Activated T-helper 1 cell treated with anti-CD3 and anti-CD28 coated beads, Interleukin-2, amount 50 U/mL, for 16 hours (primary cell): Measurements from ENCODE around the gene CCR2.
"Not testable (repeated sequence)": the region's sequence is repeated elsewhere in the genome, so short reads cannot be mapped to it uniquely, and the experiment has no call there.

ENCODE experiments used
- DNase-seq, 2 donors: peaks; one replicate each; pipeline ENCODE4 v3.0.0-alpha.2; 2020; ENCODE audit warnings: low read depth in 1 of 2, low spot score in 1 of 2

The CCR2 gene

GRCh38 chr3:46353647-46354410, at the start of gene CCR2:
CCR2 (plus strand) TSS chr3:46354111; CDS start chr3:46357528, 3,417 bp downstream.
- DNase-seq, result no peak

DNA sequence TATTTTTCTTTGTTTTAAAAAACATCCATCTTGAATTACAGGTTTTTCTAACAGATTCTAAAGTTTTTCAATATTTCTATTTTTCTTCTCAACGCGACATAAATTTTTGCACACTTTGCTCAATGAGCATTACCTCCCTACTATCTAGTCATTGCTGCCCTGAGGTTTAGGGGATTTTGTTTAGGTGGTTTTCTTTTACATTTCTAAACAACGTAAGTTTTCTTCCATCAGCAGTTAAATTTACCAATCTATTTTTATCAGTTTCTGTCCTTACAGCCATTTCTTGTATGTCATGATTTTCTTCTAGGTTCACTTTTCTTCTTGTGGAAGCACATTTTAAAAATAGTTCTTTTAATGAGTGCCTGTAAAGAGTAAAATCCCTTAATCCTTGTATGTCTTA, 49.2 kb upstream of the CCR2 start:
- DNase-seq, result no peak

DNA sequence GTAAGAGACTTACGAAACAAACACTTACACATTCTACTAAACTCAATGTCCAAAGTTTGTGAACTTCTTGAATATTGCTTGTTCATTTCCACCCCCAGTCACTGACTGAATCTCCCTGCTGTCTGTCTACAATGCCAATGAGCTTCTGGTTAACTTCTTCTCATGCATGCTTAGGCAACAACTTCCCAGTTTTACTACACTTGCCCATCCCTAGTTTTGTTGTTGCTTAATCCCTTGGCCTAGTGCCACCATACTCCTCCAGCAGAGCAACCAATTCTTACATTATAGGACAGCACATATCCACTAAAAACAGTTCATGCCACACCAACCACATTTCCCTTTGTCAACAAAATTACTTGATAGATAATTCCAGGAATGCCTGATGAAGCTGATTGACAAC, 40.9 kb upstream of the CCR2 start:
- no peak for DNase-seq

DNA sequence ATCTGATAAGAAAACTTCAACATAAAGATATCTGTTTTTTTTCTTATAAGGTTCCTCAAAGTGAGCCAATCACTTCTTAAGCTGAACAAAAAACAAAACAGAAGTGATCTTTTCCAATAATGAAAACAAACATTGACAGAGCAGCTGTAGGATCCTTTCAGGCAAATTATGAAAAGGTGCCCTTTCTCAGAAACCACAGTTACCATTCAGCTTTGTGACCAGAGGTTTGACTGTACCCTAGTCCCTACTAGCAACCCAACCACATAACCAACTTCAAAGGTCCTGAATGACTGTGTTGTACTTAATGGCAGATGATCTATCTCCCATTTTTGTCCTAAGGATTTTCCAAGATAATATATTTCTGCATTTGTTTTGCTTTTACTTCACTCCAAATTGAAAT, 39.4 kb upstream of the CCR2 start:
- DNase-seq, result no peak

DNA sequence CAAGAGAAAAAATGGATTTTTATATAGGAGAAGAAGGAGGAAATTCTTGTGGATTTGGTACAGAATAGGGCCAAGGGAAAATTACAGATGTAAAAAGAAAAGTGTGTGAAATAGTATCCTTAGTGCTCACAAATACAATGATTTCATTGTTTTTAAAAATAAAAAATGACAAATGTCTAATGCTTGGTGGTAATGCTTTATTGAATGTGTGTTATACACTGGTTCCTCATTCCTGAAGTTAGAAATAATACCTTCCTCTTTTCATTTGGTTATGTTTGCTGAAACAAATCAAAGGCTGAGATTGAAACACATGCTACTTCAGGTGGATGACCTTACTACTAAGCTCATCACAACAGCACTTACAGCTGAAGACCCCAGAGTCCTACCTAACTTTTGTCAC, 37.7 kb upstream of the CCR2 start:
- DNase-seq, result no peak

GRCh38 chr3:46318207-46318927, 35.5 kb upstream of the CCR2 start:
- DNase-seq, result no peak

- DNase-seq, result no peak
Measured at GRCh38 chr3:46321461-46322104, 32.3 kb upstream of the CCR2 start.

DNA sequence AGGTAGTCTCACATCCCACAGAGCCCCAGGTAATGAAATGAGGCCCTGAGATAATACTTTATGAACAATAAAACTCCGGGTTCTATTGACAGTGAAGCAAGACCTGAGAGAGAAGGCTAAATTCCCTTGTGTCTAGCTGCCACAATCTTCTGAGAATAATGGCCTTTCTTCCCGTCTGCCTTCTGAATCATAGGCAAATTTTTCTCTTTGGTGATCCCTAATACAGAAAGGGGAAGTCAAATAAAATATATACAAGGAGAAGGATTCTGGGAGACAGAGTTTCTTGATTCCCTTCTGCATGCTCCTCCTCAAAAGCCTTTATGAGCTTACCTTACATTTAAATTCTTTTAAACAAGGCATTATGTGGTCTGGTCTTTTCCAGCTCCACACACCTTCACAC, 29.9 kb upstream of the CCR2 start:
- DNase-seq, result no peak

- DNase-seq, result no peak
Measured at GRCh38 chr3:46325645-46326300, 28.1 kb upstream of the CCR2 start.

GRCh38 chr3:46330676-46331075, 23.2 kb upstream of the CCR2 start:
- DNase-seq, result not testable (repeated sequence)

DNA sequence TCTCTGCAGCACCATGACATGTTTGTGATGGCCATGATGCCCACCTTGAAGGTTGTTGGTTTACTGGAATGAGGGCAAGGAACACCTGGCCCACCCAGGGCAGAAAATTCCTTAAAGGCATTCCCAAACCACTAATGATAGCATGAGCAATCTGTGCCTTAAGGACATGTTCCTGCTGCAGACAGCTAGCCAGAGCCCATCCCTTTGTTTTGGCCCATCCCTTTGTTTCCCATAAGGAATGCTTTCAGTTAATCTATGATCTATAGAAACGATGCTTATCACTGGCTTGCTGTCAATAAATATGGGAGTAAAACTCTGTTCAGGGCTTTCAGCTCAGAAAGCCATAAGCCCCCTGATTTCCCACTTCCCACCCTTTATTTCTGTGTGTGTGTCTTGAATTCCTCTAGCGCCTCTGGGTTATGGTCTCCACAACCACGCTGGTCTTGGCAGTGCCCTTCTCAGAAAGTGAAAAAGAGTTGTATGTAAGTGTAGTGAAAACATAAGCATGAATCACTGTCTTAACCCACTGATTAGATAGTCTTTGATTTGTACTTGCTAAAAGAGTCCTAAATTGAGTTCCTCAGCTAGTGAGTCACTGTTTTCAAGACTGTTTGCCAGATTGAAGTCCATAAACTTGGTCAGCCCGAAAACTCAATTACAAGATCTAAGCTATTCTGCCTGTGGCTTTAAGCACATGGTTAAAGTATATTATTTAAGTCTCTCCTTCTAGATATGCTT, 19.0 kb upstream of the CCR2 start:
- no peak for DNase-seq

- no peak for DNase-seq
Measured at GRCh38 chr3:46335541-46335940, 18.4 kb upstream of the CCR2 start.

GRCh38 chr3:46337911-46338310, 16.0 kb upstream of the CCR2 start:
- DNase-seq, result no peak

DNA sequence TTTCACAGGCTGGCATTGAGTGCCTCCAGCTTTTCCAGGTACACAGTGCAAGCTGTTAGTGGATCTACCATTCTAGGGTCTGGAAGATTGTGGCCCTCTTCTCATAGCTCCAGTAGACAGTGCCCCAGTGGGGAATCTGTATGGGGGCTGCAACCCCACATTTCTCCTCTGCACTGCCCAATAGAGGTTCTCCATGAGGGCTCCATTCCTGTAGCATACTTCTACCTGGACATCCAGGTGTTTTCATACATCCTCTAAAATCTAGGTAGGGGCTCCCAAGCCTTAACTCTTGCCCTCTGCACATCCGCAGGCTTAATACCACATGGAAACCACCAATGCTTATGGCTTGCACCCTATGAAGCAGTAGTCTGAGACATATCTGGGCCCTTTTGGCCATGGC, 15.1 kb upstream of the CCR2 start:
- DNase-seq, result no peak

- DNase-seq, result no peak
Measured at GRCh38 chr3:46344476-46344875, 9.4 kb upstream of the CCR2 start.

DNA sequence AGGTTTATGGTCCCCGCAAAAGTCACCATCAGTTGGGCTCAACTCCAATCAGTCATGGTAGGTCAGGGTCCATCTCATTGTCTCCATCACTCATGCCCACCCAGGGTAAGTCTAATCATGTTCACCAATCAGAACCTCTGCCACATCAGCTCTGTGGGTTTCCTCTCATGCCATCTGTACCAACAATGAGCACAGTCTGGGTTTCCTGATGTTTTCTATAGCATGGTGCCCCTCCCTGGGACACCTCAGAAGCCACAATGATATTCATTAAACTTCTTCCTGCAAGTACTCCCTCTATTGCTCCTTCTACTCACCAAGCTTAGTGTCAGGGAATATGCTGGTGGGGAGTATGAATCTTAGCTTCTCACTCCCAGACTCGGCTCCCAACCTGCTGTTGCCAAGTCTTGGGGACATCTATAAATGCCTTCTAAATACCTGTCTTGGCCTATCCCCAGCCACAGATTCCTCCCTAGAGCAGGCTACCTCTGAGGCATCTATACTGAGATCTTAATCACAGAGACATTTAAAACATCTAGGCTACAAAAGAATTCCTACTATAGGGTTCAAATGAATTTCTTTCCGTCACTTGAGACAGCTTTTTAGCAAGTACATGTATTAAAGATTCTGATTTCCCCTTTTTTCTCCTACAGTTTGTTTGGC, 5.0 kb upstream of the CCR2 start:
- DNase-seq, result no peak

DNA sequence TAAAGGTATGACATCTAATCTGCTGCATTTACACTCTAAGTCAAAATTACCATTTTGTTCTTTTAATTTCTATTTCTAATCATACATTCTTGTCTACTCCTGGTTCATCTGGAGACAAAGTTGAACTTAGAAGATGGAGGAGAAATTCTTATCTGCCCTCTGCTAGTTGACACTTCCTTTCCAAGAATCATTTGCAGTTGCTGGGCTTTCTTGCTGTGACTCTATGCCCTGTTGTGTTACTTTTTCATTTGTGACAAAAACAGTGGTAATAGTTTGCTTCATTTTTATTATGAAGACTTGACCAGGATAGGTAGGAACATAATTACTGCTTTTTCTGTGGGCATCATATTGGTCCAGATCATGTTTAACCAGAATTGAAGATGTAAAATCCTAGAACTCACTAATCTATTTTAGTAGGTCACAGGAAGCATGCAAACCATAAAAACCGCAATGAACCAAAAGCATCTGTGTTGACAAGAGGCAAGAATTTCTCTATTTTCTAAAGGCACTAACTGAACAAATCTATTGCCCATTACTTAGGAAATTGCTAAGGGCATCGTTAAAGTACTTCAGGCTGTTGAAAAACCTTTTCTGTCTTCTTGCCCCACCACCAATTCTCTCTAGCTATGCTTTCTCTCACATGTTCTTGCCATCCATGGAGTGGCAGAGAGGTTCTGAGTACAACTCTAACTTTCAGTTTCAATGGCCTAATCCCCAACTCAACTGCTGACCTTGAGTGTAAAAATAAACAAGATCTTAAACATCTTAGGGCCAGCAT, 4.2 kb upstream of the CCR2 start:
- DNase-seq, result no peak

DNA sequence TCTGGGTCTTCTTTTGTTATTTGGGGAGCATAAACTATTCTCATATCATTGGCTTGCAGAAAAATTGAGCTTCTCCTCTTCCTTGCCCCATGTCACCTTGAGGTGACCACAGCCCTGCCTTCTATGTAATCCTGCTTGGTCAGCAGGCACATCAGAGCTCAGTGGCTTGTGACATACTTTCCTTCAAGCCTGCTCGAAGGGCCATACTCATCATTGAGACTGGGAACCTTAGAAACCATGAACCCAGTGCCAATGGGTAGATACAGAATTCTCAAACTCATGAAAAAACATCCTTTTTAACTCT, 3.7 kb upstream of the CCR2 start:
- no peak for DNase-seq

GRCh38 chr3:46351646-46352045, 2.3 kb upstream of the CCR2 start:
- DNase-seq, result no peak

GRCh38 chr3:46353090-46353489, 821 bp upstream of the CCR2 start:
- no peak for DNase-seq
